Thyroid gland (tissue), 4 donors: Measurements from ENCODE around the gene DACH1.

Experiments used
- POLR2A ChIP-seq, 2 donors: fragments of 450-650 bp; IDR thresholded peaks; one replicate each; pipeline ENCODE4 v1.6.1; 2017; ENCODE audit warnings: antibody characterized with exemption in 2 of 2, mild to moderate bottlenecking in 2 of 2, moderate library complexity in 1 of 2
- TF ChIP-seq, protein P1 (sequence below), 6 experiments: fragments of 200-600 bp in 3 of 6; fragments of 450-650 bp in 3 of 6; sonication (generic) in 3 of 6; IDR thresholded peaks; one replicate each; pipeline ENCODE4 v1.5.1; 2016 to 2019; ENCODE audit warnings: antibody characterized with exemption in 6 of 6, mild to moderate bottlenecking in 2 of 6, inconsistent platforms in 1 of 6, moderate library complexity in 1 of 6

DNA sequence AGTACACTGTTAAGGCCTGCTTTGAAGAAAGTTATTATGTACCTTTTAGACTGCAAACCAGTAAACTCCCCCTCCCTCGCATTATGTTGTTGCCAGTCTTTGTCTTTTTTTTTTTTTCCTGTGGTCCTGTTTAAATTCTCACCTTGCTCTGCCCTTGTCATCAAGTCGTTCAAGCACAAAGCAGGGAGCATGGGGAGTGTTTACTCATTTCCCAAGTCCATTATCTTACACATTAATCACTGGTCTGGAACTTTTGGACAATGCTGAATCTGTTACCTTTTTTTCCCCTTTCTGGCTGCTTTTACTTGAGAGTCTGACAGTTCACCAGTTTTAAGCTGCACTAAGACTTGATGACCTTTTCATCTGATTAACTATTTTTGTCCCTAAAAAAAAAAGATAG, 108.2 kb downstream of the DACH1 start:
- no peak for TF ChIP-seq POLR2A (IDR thresholded peaks at IDR 0.05)
- TF ChIP-seq, protein P1, sequence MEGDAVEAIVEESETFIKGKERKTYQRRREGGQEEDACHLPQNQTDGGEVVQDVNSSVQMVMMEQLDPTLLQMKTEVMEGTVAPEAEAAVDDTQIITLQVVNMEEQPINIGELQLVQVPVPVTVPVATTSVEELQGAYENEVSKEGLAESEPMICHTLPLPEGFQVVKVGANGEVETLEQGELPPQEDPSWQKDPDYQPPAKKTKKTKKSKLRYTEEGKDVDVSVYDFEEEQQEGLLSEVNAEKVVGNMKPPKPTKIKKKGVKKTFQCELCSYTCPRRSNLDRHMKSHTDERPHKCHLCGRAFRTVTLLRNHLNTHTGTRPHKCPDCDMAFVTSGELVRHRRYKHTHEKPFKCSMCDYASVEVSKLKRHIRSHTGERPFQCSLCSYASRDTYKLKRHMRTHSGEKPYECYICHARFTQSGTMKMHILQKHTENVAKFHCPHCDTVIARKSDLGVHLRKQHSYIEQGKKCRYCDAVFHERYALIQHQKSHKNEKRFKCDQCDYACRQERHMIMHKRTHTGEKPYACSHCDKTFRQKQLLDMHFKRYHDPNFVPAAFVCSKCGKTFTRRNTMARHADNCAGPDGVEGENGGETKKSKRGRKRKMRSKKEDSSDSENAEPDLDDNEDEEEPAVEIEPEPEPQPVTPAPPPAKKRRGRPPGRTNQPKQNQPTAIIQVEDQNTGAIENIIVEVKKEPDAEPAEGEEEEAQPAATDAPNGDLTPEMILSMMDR (IDR thresholded peaks at IDR 0.05), result no peak
